ENCODE measurements around the gene SALL3. TPM values are rescaled to one million over a fixed set of nuclear protein-coding genes. Genes with fewer than 3 reads are reported as not detected.

SALL3 gene
- polyA plus RNA-seq, 1 donor: not detected

DNA sequence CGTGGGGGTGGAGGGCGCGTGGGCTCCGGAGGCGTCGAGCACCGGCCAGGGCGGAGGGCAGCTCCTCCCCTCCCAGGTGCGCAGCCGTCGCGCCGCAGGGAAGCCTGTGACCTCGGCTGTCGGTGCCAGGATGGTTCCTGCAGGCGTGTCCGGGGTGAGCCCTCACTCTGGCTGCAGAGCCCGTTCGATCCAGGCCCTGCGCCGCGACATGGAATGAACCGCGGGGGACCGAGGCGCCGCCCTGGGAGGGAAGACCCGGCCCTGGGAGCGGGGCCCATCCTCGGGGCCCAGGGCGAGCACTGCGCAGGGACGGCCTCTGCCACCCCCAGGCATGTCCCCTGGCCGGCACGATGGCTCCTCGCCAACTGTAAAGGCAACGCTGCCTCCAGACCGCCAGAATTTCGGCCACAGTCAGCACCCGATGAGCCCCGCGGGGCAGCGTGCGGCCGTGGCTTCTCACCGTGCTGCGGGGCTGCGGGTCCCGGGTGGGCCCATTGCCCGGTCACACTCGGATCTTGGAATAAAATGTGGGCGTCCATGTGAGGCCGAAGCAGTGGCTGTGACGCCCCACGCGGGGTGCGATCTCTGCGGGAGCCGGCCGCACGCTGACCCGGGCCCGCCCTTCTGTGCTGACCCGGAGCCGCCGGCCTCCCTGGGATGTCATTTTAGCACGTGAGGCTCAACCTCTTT is 26.6 kb downstream of the SALL3 start:
- no peak for DNase-seq

DNA sequence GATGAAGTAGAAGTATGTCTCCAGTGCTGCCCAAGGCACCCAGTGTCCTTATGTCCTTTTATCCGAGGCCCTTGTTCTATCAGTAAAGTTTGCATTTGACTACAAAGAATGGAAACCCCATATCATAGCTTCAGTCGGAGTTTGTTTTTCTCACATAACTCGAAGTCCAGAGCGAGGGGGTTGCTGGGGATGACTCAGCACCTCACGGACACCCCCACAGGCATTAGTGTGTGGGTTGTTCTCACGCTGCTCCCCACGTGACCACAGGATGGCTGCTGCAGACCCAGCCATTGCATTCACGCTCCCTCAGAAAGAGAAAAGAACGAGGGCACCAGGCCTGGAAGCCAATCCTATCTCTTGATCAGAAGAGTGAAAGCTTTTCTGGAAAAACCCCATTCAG is 27.8 kb downstream of the SALL3 start:
- DNase-seq: no peak

DNA sequence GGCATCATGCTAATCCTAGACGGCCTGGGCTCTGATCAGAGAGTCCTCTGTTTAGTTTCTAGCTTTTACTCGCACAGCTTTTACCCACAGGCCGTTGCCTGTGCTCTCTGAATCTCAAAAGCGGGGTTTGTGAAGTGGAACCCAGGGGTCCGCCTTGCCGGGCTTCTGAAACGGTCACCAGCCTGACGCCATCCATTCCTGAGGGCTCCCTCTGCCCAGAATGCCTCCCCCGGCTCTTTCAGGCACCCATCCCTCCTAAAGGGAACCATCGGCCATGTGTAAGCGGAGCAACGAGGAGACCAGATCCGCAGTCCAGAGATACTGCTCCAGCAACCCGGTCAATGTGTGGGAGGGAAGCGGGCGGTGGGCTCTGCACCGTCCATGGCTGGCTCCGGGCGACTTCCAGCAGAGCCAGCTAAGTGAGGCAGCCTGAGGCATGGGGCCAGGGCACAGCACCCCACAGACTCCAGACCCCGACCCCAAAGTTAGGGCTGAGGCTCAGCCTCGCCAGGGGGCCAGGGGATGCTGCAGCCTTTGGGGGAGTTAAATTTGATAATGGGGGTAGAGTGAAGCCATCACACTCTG is 28.8 kb downstream of the SALL3 start:
- no peak for DNase-seq

DNA sequence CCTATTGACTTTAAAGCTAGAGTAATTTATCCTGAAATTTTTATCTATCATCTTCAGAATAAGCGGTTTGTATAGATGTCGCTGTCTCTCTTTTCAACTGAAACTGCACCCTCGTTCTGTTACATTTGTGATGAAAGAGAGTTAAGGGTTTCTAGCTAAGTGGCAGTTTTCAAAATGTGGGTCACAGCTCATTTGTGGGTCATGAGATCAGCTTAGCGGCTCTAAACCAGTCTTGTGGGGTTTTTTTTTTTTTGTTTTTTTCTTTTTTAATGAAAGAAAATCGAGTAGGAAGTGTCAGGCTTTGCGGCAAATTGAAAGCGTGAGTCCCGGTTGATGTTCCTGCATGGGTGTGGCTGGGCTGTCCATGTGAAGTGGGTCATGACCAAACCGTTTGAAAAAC is 31.2 kb downstream of the SALL3 start:
- DNase-seq: no peak

DNA sequence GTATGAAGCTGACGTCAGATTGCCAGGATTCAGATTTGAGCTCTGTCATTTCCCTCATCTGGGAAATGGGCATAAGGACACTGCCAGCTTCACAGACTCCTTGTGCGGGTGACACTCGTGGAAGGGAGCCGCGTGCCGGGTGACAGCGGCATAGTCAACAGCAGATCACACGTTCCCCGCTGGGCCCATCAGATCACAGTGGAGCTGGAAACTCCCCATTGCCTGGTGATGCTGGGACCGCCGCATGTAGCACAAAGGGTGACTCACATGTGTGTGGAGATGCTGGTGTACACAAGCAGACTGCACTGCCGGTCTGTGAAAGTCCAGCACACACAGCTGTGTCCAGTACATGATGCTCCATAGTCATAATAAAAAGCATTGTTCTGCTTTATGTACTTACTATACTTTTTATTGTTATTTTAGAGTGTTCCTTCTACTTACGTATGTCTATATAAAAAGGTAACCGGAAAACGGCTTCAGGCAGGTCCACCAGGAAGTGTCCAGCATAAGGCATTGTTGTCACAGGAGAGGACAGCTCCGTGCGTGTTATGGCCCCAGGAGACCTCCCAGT is 31.8 kb downstream of the SALL3 start:
- no peak for DNase-seq

DNA sequence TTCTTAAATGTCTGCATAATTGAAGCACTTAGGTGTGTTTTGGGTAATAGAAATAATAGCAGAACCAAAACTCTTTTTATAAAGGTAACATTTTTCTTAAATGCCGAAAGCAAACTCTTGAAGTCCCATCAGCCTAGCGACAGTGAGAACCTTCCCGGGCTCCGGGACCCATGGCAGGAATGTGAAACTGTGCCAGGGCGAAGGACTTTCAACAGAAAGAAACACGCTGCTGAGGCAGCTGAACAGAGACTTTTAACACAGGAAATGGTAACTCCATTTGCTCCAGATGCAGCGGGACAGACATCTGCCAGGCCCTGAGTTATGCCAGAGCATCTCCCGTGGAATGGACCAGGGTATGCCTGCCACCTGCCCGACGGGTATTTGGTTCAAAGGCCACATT is 34.3 kb downstream of the SALL3 start:
- DNase-seq: no peak

DNA sequence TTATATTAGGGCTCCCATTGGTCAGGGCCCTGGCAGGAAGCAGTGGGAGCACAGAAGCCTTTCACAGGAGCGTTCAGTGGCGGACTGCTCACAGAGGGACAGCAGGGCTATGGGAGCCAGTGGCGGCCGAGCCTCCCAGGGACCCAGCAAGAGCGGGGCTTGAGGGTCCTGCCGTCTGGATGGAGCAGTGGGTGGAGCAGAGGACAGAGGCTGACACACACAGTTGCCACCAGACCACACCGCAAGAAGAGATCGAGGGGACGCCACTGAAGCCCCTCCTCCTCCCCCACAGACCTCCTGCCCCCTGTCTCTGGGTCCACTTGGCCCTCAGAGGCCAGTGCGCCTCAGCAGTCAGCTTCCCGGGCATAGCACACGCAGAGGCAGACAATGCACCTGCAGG is 39.3 kb downstream of the SALL3 start:
- no peak for DNase-seq

DNA sequence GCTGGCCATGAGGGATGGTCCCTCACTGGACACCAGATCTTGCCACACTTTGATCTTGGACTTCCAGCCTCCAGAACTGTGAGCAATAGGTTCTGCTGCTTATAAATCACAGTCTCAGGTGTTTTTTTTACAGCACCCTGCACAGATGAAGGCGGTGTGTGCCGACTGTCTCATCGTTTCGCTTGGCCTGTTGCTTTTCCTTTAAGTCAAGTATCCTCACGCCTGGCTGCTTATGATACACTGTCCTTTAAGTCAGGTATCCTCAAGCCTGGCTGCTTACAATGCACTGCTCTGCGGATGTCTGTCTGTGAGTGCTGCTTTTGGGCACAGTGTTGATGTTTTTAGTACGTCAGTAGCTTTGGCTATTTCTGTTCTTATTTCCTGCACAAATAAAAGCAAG is 40.3 kb downstream of the SALL3 start:
- DNase-seq: no peak

DNA sequence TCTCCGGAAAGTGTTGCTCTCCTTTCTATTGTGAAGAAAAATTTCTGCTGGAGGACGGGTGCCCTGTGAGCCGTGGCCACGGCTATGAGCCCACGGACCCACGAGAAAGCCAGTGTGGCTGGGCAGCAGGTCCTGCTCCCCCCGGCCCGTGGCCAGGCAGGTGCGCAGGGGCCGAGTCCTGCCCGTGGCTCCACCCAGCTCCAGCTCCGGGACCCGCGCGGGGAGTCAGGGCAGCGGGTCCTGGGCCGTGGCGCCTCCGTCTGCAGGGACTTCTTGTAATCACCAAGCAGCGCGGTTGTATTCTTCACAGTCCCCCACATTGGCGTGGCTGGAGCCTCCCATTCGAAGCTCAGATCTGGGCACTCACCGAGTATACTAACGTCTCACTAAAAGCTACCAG is 43.0 kb downstream of the SALL3 start:
- no peak for DNase-seq

DNA sequence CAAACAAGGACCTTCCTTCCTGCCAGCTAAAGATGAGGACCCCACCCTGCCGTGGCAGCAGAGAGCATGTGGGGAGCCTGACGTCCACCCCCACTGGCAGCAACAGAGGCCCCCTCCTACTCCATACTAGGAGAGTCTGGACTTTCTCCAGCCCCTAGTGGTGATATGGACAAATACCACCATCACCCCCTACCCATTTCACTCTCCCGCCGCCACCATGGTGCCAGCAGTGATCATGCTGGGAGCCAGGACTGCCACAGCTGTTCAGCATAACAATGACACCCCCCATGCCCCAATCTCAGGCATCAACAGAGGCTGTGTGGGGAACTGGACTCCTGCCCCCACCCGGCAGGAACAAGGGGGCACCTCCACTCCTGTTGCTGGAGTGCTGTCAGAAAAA is 46.9 kb downstream of the SALL3 start:
- no peak for DNase-seq

DNA sequence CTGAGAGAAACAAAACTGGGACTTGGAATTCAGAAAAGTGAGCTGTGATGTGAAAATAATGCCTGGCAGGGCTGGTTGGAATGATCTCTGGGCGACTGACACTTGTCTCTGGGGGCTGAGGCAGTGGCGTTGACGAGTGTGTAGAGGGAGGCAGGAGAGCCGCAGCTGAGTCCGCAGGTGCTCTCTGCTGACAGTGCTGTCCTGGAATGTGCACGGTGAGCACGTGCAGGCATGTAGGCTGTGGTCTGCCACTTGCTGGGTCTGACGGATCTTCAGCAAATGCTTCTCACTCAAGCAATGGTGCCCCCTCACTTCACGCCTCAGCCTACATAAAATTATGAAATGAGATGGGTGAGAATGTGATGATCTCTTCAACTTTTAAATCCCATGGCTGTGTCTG is 51.1 kb downstream of the SALL3 start:
- no peak for DNase-seq

DNA sequence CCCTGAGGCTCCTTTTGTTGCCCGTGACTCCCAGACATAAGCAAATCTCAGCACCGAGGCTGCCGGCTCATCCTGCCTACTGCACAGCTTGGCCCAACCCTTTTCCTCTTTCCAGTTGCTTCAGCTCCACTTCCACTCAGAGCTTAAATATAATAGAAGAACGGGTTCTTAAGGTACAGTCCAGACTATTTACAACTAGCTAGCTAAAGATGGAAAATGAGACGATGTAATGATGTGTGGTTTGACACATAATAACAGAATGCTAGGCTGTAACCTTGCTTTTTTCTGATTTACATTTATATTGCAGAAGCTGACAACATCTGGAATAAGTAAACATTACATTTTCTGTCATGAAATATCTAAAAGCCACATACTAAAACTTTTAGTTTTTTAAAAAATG is 62.7 kb downstream of the SALL3 start:
- no peak for DNase-seq

DNA sequence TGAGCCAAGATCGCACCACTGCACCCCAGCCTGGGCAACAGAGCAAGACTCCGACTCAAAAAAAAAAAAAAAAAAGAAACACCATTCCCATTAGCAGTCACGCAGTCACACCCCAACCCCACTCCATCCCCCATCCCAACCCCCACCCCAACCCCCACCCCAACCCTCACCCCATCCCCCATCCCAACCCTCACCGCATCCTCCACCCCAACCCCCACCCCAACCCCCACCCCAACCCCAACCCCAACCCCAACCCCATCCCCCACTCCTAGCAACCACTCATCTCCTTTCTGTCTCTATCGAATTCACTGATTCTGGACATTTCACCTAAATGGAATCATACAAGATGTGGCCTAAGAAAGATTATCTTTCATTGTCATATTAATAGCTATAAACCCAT is 63.7 kb downstream of the SALL3 start:
- no peak for DNase-seq

DNA sequence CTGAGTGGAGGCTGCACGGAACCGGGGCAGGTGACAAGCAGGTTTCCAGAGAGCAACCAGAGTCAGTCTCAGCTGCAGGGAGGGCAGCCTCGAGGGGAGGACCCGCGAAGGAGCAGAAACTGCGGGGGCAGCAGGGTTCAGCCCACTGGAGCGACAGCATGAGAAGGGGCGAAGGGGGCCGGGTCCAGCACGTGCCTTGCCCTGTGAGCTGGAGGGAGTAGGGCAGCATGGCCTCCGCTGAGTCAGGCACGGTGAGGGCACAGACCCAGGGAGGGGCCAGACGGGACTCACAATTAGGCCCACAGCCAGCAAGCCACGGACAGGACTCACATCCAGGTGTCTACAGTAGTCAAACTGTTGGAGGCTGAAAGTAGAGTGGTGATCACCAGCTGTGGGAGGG is 66.9 kb downstream of the SALL3 start:
- no peak for DNase-seq

DNA sequence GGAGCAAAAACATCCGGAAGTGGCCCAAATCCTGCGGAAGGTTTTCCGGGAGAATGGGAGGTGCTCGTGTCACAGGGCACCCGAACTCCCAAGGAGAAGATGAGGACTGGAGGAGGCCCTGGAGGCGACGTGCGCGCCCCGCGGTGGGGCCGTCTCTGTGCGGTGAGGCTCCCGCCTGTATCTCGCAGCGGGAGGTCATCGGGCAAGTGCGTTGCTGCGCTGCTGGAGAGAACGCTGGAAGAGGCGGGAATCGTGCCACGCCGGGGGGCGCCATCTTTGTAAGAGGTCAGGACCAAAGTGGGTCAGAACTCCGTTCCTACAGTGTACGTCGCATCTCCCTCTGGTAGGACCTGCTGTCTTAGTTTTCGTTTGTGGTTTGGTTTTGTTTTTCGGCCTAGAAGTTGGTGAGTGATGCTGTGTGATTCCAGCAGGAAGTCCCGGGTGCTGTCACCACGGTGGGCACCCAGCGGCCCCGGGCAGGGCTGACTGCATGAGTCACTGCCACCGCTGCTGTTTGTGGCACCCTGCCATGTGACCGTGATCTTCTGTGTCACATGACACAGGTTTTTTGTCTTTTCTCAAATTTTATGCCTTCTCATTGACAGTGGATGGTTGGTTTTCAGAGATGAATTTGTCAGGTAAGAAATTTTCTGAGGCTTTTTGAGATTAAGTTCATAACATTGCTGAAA is 68.1 kb downstream of the SALL3 start:
- DNase-seq: no peak

DNA sequence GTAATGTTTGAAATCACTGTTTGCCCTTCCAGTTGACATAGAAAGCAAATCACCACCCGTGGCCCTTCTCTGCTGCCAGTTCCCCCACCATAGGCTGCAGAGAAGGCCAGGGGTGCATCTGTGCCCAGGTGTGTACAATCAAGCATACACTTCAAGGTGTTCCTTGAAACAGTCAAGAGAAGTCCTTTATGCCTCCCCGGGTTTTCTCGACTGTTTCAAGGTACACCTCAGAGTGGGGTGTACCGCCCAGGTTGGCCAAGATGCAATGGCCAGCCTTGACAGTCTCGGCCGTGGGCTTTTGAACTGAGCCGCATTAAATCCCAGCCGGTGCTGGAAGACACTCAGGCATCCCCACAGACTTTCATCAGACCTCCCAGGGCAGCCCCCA is 68.6 kb downstream of the SALL3 start:
- no peak for DNase-seq

DNA sequence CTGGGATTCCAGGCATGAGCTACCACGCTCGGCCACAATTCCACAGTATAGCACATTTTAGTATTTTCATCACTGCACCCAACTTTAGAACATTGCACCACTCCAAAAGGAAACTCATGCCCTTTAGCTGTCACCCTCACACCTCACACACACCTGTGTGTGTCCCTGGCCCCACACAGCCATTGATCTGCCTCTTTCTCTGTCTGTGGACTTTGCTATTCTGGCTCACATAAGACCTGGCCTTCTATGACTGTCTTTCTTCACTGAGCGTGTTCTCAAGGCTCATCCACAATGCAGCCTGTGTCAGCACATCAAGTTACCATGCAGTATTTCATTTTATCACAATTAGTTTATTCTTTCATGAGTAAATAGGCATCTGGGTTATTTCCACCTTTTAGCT is 69.9 kb downstream of the SALL3 start:
- no peak for DNase-seq

Other genes starting within 250 kb of the SALL3 start
- 22.6 TPM for gene ATP9B, start 89.6 kb downstream of the SALL3 start, polyA plus RNA-seq (ENCODE audit: insufficient read length)

Measured in hindlimb muscle (tissue), 1 donor.